Retinal pigment epithelial cell (primary cell): ENCODE measurements around the gene EGLN1.

Experiments
- DNase-seq: peaks from one replicate; pipeline ENCODE4 v3.0.0-alpha.2; 2010; ENCODE audit warnings: low read depth
- H3K4me3 ChIP-seq: 2 replicates; pipeline ENCODE4 v1.5.1; 2011; ENCODE audit warnings: mild to moderate bottlenecking, low read length, control low read depth, moderate library complexity
- TF ChIP-seq, protein P1 (sequence below): conservative IDR thresholded peaks from 2 replicates; pipeline ENCODE4 v1.5.1; 2011; ENCODE audit warnings: low read depth, low read length, control low read depth, inconsistent platforms

Gene EGLN1

DNA sequence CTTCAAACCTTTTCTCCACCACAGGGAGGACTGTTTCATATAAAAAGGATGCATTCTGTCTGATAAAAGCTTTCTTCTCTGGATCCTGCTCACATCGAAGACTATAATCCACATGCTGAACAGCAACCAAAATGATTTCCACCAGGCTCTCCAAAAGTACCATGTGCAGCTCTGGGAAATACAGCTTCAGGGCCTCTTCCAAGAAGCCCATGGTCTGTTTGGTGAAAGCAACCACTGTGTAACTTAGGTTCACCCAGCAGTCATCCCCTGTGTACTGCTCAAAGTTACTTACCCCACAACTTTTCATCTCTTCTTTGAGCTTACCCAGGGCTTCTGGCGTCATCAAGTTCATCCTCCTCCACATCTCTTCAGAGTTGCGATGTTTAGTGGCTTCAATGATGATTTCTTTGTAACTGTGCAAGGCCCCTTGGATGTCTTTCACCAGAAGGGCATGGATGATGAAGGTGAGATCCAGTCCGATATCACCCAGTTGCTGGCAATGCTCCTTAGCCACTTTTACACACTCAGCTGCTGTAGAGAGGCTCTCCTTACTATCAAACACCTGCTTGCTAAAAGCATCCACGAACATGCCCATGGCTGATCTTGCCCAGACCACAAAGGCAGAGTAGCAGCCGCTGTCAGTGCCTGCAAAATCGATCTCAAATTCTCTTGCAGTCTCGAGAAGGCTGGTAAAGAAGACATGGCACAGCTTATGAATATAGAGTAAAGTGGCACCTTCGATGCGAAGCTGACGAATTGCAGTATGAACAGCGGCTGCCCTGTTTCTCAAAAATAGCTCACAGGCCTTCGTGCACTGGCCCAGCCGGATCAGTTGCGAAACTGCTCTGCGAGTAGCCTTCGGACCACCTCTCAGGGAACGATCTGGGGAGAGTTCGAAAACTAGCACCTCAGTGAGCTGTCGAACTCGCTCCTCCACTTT lies 86.2 kb downstream of the EGLN1 start:
- peak overlapping the region; percentile 98 for H3K4me3 ChIP-seq

DNA sequence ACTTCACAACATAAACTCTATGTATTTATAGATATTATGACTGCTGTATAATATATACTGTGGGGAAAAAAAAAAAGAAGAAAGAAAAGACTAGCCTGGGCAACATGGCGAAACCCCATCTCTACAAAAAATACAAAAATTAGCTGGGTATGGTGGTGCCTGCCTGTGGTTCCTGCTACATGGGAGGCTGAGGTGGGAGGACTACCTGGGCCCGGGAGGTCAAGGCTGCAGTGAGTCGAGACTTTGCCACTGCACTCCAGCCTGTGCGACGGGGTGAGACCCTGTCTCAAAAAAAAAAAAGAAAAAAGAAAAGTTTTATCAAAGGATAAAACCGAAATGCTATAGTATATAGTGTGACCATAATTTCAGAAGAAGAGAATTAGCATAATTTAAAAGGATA lies 87.1 kb downstream of the EGLN1 start:
- DNase-seq = no peak
- TF ChIP-seq, protein P1, sequence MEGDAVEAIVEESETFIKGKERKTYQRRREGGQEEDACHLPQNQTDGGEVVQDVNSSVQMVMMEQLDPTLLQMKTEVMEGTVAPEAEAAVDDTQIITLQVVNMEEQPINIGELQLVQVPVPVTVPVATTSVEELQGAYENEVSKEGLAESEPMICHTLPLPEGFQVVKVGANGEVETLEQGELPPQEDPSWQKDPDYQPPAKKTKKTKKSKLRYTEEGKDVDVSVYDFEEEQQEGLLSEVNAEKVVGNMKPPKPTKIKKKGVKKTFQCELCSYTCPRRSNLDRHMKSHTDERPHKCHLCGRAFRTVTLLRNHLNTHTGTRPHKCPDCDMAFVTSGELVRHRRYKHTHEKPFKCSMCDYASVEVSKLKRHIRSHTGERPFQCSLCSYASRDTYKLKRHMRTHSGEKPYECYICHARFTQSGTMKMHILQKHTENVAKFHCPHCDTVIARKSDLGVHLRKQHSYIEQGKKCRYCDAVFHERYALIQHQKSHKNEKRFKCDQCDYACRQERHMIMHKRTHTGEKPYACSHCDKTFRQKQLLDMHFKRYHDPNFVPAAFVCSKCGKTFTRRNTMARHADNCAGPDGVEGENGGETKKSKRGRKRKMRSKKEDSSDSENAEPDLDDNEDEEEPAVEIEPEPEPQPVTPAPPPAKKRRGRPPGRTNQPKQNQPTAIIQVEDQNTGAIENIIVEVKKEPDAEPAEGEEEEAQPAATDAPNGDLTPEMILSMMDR = no peak
- H3K4me3 ChIP-seq = peak overlapping the region; percentile 98

More for the DNA sequence above, 86.2 kb downstream of the EGLN1 start:
- TF ChIP-seq, protein P1 = no peak
- no peak for DNase-seq

DNA sequence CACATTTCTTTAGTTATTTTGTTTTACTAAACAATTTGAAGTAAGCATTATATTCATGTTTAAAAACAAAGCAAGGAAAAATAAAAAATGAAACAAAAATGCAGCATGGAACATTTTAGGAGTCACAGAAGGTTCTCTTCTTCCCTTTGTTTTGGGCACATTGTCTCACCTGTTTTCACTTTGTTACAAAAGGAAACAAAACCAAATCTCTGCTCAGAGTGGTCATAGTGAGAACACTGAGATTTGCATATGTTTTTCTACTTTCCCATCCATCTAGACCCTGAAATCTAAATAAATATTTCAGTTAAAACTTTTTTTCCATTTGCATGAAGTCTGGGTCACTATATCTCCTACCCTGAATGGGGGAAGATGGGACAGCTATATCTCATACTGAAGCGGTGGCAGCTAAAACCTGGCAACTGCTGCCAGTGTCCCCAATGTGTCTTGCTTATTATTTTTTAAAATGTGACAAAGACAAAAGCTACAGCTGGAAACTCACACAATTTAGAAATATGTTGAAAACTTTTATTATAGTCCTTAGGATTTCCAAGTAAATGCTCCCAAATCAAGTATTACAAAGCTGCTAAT lies 87.9 kb downstream of the EGLN1 start:
- TF ChIP-seq, protein P1 = no peak
- peak overlapping the region; percentile 98 for H3K4me3 ChIP-seq

DNA sequence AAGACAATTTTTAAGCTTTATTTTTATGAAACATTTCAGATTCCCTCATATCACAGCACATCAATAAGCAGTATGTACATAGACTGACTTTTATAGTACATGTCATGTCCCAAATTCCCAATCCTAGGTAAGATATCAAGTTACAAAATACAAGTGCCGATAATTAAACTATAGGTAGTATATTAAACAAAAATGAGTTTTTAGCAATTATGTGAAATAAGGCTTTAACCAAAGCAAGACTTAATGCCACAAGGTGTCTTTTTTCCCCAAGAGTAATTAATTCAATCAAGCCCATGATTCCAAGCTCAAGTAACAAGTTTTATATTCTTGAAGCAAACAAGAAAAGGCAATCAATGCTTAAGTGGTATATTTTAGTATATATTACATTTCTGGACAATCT lies 89.3 kb downstream of the EGLN1 start:
- no peak for DNase-seq
- TF ChIP-seq, protein P1 = no peak

More for the DNA sequence above, 87.9 kb downstream of the EGLN1 start:
- DNase-seq = no peak

DNA sequence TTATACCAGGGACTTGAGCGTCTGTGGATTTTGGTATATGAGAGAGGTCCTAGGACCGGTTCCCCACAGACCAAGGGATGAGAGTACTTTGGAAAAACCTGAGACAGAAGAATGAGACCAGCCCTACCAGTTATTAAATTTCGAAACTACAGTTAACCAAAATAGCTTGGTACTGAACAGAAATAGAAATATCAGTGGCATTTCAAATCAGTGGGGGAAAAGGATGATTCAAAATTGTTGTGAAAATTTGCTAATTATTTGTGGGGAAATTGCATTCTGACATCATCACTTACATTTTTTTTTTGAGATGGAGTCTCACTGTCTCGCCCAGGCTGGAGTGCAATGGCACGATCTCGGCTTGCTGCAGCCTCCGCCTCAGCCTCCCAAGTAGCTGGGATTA lies 92.6 kb downstream of the EGLN1 start:
- DNase-seq = no peak
- TF ChIP-seq, protein P1 = no peak
- no peak overlapping the region for H3K4me3 ChIP-seq

More for the DNA sequence above, 89.3 kb downstream of the EGLN1 start:
- no peak overlapping the region for H3K4me3 ChIP-seq

DNA sequence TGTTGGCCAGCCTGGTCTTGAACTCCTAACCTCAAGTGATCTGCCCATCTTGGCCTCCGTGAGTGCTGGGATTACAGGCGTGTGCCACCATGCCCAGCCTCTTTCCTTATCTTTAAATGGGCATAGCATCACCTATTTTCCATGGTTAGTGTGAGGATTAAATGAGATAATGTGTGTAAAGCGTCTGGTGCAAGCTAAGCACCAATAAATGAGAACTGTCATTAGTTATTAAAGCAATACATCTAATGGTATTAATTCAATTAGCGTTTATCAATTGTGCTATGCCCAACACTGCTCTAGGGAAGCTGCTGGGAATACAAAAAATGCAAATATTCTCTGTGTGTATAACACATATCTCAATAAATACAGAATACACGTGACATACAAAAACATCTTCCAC lies 94.5 kb downstream of the EGLN1 start:
- no peak overlapping the region for H3K4me3 ChIP-seq
- TF ChIP-seq, protein P1 = no peak
- DNase-seq = no peak

DNA sequence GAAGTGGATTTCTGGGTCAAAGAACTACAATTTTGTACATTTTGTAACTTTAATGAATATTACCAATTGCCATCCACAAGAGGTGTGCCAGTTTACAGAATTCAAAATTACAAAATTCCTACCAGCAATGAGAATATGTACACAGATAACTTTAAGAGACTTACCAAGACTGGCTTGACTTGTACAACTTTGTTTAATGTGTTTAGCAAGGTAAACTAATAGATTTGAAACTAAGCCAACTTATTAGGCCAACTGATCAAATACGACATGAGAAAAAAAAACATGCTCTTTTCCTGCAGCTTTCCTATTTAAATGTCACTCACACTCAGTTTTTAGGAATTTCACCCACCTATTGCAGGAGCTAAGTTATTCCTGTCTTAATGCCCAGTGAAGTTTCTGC lies 95.8 kb downstream of the EGLN1 start:
- TF ChIP-seq, protein P1 = no peak
- no peak for DNase-seq
- no peak overlapping the region for H3K4me3 ChIP-seq
